Measurements from ENCODE around the gene TRIM45. TPM values are rescaled to one million over a fixed set of nuclear protein-coding genes. Genes with fewer than 3 reads are reported as not detected.

Gene TRIM45
- total and polyA plus RNA-seq, 2 of the 4 experiments (the other 2 are of a cell fraction), result 2.0 to 5.1 TPM

DNA sequence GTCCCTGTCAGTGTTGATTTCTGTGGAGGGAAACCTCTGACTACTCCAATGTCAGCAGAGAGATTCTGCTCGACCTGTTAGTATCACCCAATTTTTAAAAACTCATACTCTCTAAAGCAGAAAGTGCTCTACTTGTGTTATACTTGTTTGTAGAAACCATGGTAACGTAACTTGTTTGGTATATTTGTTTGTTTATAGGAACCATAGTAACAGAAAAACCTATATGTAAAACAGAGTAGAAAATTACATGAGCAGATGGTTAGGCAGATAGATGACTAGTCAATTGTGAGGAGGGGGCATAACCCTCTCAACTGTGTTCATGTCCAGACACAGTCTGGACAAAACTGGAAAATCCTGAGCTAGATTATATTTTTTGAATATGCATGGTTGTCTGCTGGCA is 6.7 kb downstream of the TRIM45 start:
- POLR2A ChIA-PET (ENCODE audit: unreplicated experiment), result no interaction called here
- no peak overlapping the region for H2BK120ac ChIP-seq (ENCODE audit: low read depth, low read length)
- dilution Hi-C loops (cut with HindIII; ENCODE audit: low sequenced_read_pairs, unreplicated experiment) (no loop called here), in situ Hi-C loops (cut with MboI; ENCODE audit: low sequenced_read_pairs) (no loop called here), intact Hi-C loops (cut with micrococcal nuclease) (no loop called here)
- peaks cover 3% of the 10 kb centered on the region; the same call in 1 of the 2 replicates for H3K9me1 ChIP-seq (ENCODE audit: insufficient read depth, low read length)
- no peak overlapping the region for H2BK20ac ChIP-seq (ENCODE audit: low read depth, low read length)
- no peak overlapping the region for H3K56ac ChIP-seq (ENCODE audit: extremely low read depth, insufficient read depth, low read length)
- H4K8ac ChIP-seq (ENCODE audit: low read depth in 2 of 2, low read length in 2 of 2), result no peak overlapping the region
- WGBS, 2 experiments (ENCODE audit: extremely low coverage in 2 of 2, insufficient read length in 1 of 2), result no CpG with 5 or more reads among the region's 2 CpGs
- H2AK9ac ChIP-seq (replicated peaks; ENCODE audit: low read depth, low read length, poor library complexity), result no peak overlapping the region
- H4K20me1 ChIP-seq (ENCODE audit: insufficient read depth, low read length), result no peaks in the 10 kb centered on the region
- no peaks in the 10 kb centered on the region for H3K9me3 ChIP-seq (ENCODE audit: control insufficient read depth, insufficient read depth, low read length)
- no peaks in the 10 kb centered on the region for H3K4me1 ChIP-seq (ENCODE audit: control insufficient read depth, insufficient read depth, low read length)
- no peak overlapping the region for H3K4me2 ChIP-seq (ENCODE audit: low read depth, low read length)
- H4K91ac ChIP-seq (ENCODE audit: insufficient read depth, low read depth, low read length), result no peak overlapping the region
- no peak overlapping the region for H3K4ac ChIP-seq (ENCODE audit: low read depth, low read length)
- DNase-seq (no peak), ATAC-seq (ENCODE audit: low read depth) (no peak)
- H3K14ac ChIP-seq (replicated peaks; ENCODE audit: low read depth, low read length), result no peak overlapping the region
- no peak for TF ChIP-seq CTCF (conservative IDR thresholded peaks at IDR 0.05; ENCODE audit: low read depth, low read length)
- TF ChIP-seq FOS (IDR thresholded peaks at IDR 0.05; ENCODE audit: low read depth, low read length), result no peak
- no peak for TF ChIP-seq CEBPB (IDR thresholded peaks at IDR 0.05; ENCODE audit: low read depth, low read length)
- no peak for TF ChIP-seq RFX5 (IDR thresholded peaks at IDR 0.05; ENCODE audit: low read depth, low read length)
- TF ChIP-seq MAFK (IDR thresholded peaks at IDR 0.05; ENCODE audit: low read depth, low read length), result no peak
- no peak for TF ChIP-seq POLR2A (IDR thresholded peaks at IDR 0.05; ENCODE audit: low read depth, low read length)
- no peak for TF ChIP-seq SMC3 (IDR thresholded peaks at IDR 0.05; ENCODE audit: low read depth, low read length)
- TF ChIP-seq MAZ (IDR thresholded peaks at IDR 0.05; ENCODE audit: borderline replicate concordance, low read depth, low read length), result no peak
- no TSS peak for BruUV-seq (replicated peaks)
- no peak overlapping the region for H2BK5ac ChIP-seq (ENCODE audit: low read depth, low read length, poor library complexity, severe bottlenecking)
- no peaks in the 10 kb centered on the region for H3K27me3 ChIP-seq (ENCODE audit: control insufficient read depth, insufficient read depth, low read length)
- H3K27ac ChIP-seq (ENCODE audit: insufficient read depth, low read length), result no peak overlapping the region
- H2AK5ac ChIP-seq (ENCODE audit: low read depth, low read length), result no peak overlapping the region
- H3K18ac ChIP-seq (ENCODE audit: low read depth, low read length), result no peak overlapping the region
- no peak overlapping the region for H2BK15ac ChIP-seq (ENCODE audit: low read depth, low read length)
- no peak overlapping the region for H3K9ac ChIP-seq (ENCODE audit: low read depth, low read length)
- peaks cover 13% of the 10 kb centered on the region for H3K36me3 ChIP-seq (ENCODE audit: control insufficient read depth, insufficient read depth, low read length)
- 0 out of 4 replicates have a peak, but pooled peaks cover 0 to 5% of the 10 kb centered on the region in 2 experiments for H3K79me1 ChIP-seq (ENCODE audit: low read depth in 1 of 2, low read length in 2 of 2)
- H2AFZ ChIP-seq (replicated peaks; ENCODE audit: low read length, poor library complexity), result no peak overlapping the region
- no peak overlapping the region for H4K5ac ChIP-seq (ENCODE audit: low read depth, low read length)
- H3K4me3 ChIP-seq (ENCODE audit: insufficient read depth, low read depth, low read length), result no peak overlapping the region
- H3K23ac ChIP-seq (ENCODE audit: low read depth, low read length), result no peak overlapping the region
- CTCF ChIA-PET, result interaction anchor here (1.0 kb wide), 2 partner anchors 21 to 47 kb away, joined by 3 to 4 read pairs; no protein-coding TSS in a partner anchor

Data from IMR-90 (cell line).